Kidney (tissue), 14 donors: ENCODE results near the gene ETV6. TPM values are rescaled to one million over a fixed set of nuclear protein-coding genes. Genes with fewer than 3 reads are reported as not detected.
"Not testable (repeated sequence)": the region's sequence is repeated elsewhere in the genome, so short reads cannot be mapped to it uniquely, and the experiment has no call there.

ENCODE experiments used
- DNase-seq, 5 donors: peaks; one replicate each; pipeline ENCODE4 v3.0.0-alpha.2; 2013 to 2020
- FAIRE-seq: peaks from 2 replicates; lab custom pipeline; 2012; peaks lifted over from hg19 to GRCh38; lab: Jason Lieb, UNC
- H3K27ac ChIP-seq, 2 donors: one replicate each; pipeline ENCODE4 v1.7.0; 2013; ENCODE audit warnings: low read depth in 2 of 2, low read length in 2 of 2, inconsistent platforms in 1 of 2
- H3K27me3 ChIP-seq: one replicate; pipeline ENCODE4 v1.7.1; 2013; ENCODE audit warnings: low read length, inconsistent platforms; ENCODE audit not compliant: control insufficient read depth, insufficient read depth
- H3K36me3 ChIP-seq, 3 donors: one replicate each; pipeline versions ENCODE4 v1.7.0 to v1.7.1; 2013; ENCODE audit warnings: low read length in 3 of 3, control low read depth in 1 of 3, inconsistent platforms in 1 of 3; ENCODE audit not compliant: insufficient read depth in 3 of 3, control insufficient read depth in 2 of 3
- H3K4me1 ChIP-seq, 3 donors: one replicate each; pipeline versions ENCODE4 v1.7.0 to v1.7.1; 2013; ENCODE audit warnings: low read length in 3 of 3, inconsistent platforms in 1 of 3, low read depth in 1 of 3; ENCODE audit not compliant: control insufficient read depth in 2 of 3, insufficient read depth in 2 of 3
- H3K4me3 ChIP-seq, 3 donors: one replicate each; pipeline versions ENCODE4 v1.7.0 to v1.8.1; 2013; ENCODE audit warnings: low read length in 3 of 3, control low read depth in 1 of 3, inconsistent platforms in 1 of 3
- H3K9ac ChIP-seq, 3 donors: one replicate each; pipeline versions ENCODE4 v1.7.0 to v1.7.1; 2013; ENCODE audit warnings: low read length in 3 of 3, control low read depth in 1 of 3, inconsistent platforms in 1 of 3
- H3K9me3 ChIP-seq, 3 donors: one replicate each; pipeline versions ENCODE4 v1.7.0 to v1.7.1; 2013; ENCODE audit warnings: low read length in 3 of 3, control low read depth in 1 of 3, inconsistent platforms in 1 of 3; ENCODE audit not compliant: control insufficient read depth in 2 of 3, insufficient read depth in 1 of 3
- CTCF ChIP-seq: IDR thresholded peaks from 3 replicates; pipeline ENCODE4 v1.5.1; 2012; ENCODE audit warnings: mild to moderate bottlenecking, moderate library complexity, borderline replicate concordance; ENCODE audit not compliant: insufficient read depth; ENCODE audit errors: extremely low read depth
- intact Hi-C: fragments of 100-400 bp; cut with DNase I; formaldehyde crosslinking; loops from one replicate; pipeline ENCODE4 v1.11.1; 2022
- polyA plus RNA-seq: library from polyadenylated mRNA; stranded (reverse); fragments of 350-450 nt; fragmentation: Illumina TruSeq; extraction: RNeasy Lipid Tissue Mini Kit (QIAGEN cat#74804); gene quantifications from one replicate; pipeline ENCODE4 v1.2.3, GENCODE V29; 2014; ENCODE audit warnings: low read depth, low replicate concordance; ENCODE audit not compliant: insufficient read depth
- total RNA-seq: library from RNA; stranded (reverse); fragmentation: NEBNext Ultra II Directional; extraction: Animal tissue kit (Norgen Biotek cat#: 25700); gene quantifications from one replicate; pipeline ENCODE4 v1.2.1, GENCODE V29; 2021
- donor health status: control.
- donor health status: control.
- donor health status: control.
- donor health status: control.
- donor health status: control.
- donor health status: DM: yes; HTN: yes; CAD: no.
- donor health status: Normal renal cell carcinoma (clear cell type).

Gene ETV6
- total and polyA plus RNA-seq, 2 donors from 2014 or later: 5.2 to 59.8 TPM

DNA sequence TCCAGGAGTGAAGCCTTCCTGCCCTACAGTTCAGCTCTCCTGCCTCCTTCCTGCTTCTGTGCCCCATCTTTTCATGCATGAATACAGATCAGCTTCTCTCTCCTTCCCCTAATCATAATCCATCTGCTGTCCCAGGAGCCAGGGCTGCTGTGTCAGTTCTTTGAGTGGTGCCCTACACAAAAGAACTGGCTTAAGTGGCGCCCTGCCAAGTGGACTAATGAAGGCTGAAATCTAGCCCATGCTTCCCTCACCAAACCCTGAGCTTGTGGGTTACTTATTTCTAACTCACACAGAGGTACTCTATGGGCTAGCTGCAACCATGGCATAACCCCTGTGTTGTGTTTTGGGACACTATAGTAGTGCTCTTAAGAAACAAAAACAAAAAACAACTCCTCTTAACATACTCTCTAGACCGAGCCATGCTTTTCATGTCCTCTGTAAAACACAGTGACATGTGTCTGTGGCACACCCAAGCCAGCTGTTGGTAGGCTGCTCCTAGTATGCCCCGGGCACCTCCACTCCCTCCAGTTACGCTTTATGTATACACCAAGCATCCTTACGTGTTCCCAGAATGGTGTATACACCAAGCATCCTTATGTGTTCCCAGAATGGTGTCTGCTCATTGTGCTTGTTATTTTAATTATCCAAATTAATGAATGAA is 19.3 kb upstream of the ETV6 start:
- Histone ChIP-seq H3K27ac (no peak overlapping the region), H3K9ac (no peak overlapping the region), H3K36me3 (no peaks in the 10 kb centered on the region), H3K4me3 (no peak overlapping the region), H3K9me3 (no peaks in the 10 kb centered on the region), H3K27me3 (no peaks in the 10 kb centered on the region), H3K4me1 (peaks cover 0 to 3% (median 0%) of the 10 kb centered on the region in 3 donors)
- intact Hi-C loops: no loop called here
- FAIRE-seq (no peak), DNase-seq (peak in 1 of 5 donors; percentile 35)
- no peak for TF ChIP-seq CTCF

GRCh38 chr12:11631288-11631687 is 18.2 kb upstream of the ETV6 start:
- FAIRE-seq (no peak), DNase-seq (no peak)
- Histone ChIP-seq H3K9me3 (peaks cover 0 to 1% (median 0%) of the 10 kb centered on the region in 3 donors), H3K36me3 (no peaks in the 10 kb centered on the region), H3K27me3 (no peaks in the 10 kb centered on the region), H3K4me1 (peaks cover 0 to 3% (median 0%) of the 10 kb centered on the region in 3 donors), H3K27ac (no peak overlapping the region), H3K4me3 (no peak overlapping the region), H3K9ac (no peak overlapping the region)
- TF ChIP-seq CTCF: no peak
- intact Hi-C loops: no loop called here

DNA sequence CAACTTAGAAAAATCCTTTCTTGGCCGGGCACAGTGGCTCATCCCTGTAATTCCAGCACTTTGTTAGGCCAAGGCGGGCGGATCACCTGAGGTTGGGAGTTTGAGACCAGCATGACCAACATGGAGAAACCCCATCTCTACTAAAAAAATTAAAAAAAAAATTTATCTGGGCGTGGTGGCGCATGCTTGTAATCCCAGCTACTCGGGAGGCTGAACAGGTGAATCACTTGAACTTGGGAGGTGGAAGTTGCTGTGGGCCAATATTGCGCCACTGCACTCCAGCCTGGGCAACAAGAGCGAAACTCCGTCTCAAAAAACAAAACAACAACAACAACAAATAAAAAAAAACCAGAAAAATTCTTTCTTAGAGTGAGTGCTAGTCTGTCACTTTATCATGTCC is 17.6 kb upstream of the ETV6 start:
- intact Hi-C loops, H3K9ac ChIP-seq, H3K27ac ChIP-seq, H3K4me3 ChIP-seq, DNase-seq, H3K27me3 ChIP-seq, FAIRE-seq, H3K9me3 ChIP-seq, H3K4me1 ChIP-seq, H3K36me3 ChIP-seq: not testable (repeated sequence)

GRCh38 chr12:11633968-11634367 is 15.5 kb upstream of the ETV6 start:
- DNase-seq: no peak
- Histone ChIP-seq H3K27me3 (no peaks in the 10 kb centered on the region), H3K36me3 (no peaks in the 10 kb centered on the region), H3K9ac (no peak overlapping the region), H3K27ac (no peak overlapping the region), H3K4me1 (peaks cover 0 to 3% (median 0%) of the 10 kb centered on the region in 3 donors), H3K4me3 (no peak overlapping the region), H3K9me3 (peaks cover 0 to 4% (median 0%) of the 10 kb centered on the region in 3 donors)
- intact Hi-C loops: no loop called here
- no peak for FAIRE-seq
- no peak for TF ChIP-seq CTCF
